ENCODE measurements around the gene PRKG1.

DNA sequence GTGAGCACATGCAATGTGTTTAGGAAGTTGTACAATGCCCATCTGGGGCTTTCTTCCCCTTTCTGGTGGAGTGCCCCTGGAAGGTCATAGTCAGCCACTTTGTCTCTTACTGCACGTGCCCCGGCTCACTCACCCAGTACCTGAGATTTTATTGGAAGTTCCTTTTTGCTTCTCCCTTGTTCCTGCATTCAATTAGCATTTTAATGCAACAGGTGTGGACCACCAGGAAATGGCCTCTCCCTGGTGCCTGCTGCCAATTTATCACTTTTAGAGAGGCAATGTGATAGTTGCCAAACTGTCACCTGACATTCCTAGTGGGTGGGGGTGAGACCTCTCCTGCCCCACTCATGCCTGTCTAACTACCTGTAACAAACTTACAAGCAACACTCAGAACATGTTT lies 946.4 kb downstream of the PRKG1 start:
- no peak for TF ChIP-seq POLR2A (IDR thresholded peaks at IDR 0.05)
- TF ChIP-seq, protein P1, sequence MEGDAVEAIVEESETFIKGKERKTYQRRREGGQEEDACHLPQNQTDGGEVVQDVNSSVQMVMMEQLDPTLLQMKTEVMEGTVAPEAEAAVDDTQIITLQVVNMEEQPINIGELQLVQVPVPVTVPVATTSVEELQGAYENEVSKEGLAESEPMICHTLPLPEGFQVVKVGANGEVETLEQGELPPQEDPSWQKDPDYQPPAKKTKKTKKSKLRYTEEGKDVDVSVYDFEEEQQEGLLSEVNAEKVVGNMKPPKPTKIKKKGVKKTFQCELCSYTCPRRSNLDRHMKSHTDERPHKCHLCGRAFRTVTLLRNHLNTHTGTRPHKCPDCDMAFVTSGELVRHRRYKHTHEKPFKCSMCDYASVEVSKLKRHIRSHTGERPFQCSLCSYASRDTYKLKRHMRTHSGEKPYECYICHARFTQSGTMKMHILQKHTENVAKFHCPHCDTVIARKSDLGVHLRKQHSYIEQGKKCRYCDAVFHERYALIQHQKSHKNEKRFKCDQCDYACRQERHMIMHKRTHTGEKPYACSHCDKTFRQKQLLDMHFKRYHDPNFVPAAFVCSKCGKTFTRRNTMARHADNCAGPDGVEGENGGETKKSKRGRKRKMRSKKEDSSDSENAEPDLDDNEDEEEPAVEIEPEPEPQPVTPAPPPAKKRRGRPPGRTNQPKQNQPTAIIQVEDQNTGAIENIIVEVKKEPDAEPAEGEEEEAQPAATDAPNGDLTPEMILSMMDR (IDR thresholded peaks at IDR 0.05): no peak
